ENCODE measurements around the gene AUH.

- no peak for TF ChIP-seq CTCF (IDR thresholded peaks at IDR 0.05; ENCODE audit: low read depth, low read length)
- TF ChIP-seq EZH2phosphoT487 (IDR thresholded peaks at IDR 0.05; ENCODE audit: low read depth): no peak
Measured at GRCh38 chr9:91241909-91242308, 119.8 kb downstream of the AUH start.
